Suppressor macrophage (primary cell): ENCODE measurements around the gene NGRN.

Source experiments
- DNase-seq, 4 experiments: peaks; one replicate each; pipeline ENCODE4 v3.0.0-alpha.2; 2020 to 2022

NGRN gene

GRCh38 chr15:90320062-90320884 lies 54.8 kb downstream of the NGRN start:
- DNase-seq: peak; percentile 89 to 93 (median 90)

- DNase-seq: no peak
Measured at GRCh38 chr15:90320885-90321278, 55.4 kb downstream of the NGRN start.
